GM21360 (cell line): ENCODE results near the gene BOC.

Source experiments
- ATAC-seq: cut with Tn5 transposase; IDR thresholded peaks from one replicate; pipeline ENCODE4 v1.9.1; 2021; ENCODE audit warnings: mild to moderate bottlenecking, moderate library complexity; ENCODE audit not compliant: unreplicated experiment

The BOC gene

DNA sequence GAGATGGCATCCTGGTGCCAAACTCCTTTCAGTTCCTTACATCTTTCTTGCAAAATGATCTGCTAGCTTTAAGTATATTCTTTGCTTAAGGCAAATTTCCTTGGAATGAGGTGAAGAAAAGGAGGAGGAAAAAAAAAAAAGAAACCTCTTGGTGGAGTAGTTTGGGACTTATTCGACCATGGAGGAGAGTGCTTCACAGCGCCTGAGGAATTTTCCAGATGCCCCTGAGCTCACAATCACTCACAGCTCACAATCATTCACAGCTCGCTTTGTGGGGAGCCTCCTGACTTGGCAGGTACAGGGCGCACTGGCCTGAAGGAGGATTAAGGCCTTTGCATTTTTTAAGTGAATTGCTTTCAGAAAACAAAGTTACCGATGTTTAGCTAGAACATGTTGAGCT lies 53.9 kb downstream of the BOC start:
- ATAC-seq: no peak

DNA sequence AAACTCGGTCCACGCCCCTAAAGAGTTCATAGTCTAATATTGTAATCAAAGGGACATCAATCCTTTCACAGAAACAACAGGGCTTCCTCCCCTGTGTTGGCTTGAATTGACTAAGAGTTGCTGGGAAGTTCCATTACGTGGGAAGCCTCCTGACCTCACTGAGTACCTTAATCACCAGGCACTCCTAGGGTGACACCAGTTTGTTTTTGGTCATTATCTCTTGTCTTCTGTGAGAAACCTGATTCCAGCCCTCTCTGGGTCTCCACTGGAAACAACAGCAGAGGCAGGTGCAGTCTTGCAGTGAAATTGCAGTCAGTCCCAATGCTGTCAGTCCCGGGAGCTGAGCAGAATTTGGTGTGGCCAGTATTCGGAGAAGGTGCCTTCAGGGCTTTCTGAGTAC lies 55.4 kb downstream of the BOC start:
- no peak for ATAC-seq

DNA sequence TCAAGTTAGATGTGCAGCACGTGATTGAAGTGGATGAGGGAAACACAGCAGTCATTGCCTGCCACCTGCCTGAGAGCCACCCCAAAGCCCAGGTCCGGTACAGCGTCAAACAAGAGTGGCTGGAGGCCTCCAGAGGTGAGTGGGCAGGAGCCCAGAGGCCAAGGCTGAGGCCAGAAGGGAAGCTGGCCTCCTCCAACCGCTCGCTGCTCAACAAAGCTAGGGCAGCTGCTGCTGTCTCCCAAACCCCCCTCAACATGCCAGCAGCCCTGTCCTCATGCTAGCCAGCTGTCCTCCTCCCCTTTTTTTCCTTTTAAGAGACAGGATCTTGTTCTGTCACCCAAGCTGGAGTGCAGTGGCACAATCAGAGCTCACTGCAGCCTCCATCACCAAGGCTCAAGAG lies 57.0 kb downstream of the BOC start:
- ATAC-seq: no peak

DNA sequence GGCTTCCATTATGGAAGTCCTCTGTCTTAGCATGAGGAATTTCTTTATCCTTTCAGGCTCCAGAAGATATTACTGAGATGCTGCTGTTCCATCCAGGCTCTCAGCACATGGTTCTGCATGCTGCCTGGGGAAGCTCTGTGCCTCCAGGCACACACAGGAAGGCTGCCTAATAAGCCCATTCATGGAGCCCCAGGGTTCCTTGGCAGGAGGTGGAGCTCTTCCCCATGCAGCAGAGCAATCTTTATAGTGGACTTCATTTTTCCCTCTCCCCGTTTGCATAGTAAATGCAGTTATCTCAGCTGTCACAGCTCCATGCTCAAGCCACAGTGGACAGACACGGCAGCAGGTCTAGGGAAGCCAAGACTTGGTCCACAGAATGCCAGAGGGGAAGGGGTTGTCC lies 57.6 kb downstream of the BOC start:
- no peak for ATAC-seq

GRCh38 chr3:113269661-113270060 lies 58.3 kb downstream of the BOC start:
- no peak for ATAC-seq

DNA sequence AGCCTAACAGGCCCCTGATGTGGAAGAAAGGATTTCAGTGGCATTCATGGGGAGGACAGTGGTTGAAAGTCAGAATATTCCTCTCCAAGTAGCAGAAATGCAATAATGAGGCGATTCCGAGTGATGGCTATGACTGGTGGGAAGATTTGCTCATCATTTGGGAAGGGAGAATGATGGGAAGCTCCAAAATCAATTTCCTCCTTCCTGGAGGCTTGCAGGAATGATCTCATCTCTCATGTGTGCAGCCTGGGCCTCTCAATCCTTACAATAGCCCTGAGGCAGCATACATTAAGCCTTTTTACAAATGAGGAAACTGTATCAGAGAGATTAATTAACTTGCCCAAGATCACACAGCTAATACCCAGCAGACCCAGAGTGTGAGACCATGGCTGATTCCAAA lies 58.7 kb downstream of the BOC start:
- ATAC-seq: no peak

DNA sequence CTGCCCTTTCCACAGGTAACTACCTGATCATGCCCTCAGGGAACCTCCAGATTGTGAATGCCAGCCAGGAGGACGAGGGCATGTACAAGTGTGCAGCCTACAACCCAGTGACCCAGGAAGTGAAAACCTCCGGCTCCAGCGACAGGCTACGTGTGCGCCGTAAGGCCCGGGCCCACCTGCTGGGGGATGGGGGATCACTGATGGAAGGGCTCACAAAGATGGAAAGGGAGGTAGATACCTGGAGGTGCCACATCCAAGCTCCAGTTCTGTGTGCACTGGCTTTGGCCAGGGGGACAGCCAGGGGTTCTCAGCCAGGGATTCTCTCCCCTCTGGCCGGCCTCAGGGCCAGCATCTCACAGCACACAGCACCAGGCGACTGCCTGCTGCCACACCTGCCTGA lies 59.4 kb downstream of the BOC start:
- no peak for ATAC-seq

GRCh38 chr3:113271189-113271588 lies 59.8 kb downstream of the BOC start:
- ATAC-seq: no peak

DNA sequence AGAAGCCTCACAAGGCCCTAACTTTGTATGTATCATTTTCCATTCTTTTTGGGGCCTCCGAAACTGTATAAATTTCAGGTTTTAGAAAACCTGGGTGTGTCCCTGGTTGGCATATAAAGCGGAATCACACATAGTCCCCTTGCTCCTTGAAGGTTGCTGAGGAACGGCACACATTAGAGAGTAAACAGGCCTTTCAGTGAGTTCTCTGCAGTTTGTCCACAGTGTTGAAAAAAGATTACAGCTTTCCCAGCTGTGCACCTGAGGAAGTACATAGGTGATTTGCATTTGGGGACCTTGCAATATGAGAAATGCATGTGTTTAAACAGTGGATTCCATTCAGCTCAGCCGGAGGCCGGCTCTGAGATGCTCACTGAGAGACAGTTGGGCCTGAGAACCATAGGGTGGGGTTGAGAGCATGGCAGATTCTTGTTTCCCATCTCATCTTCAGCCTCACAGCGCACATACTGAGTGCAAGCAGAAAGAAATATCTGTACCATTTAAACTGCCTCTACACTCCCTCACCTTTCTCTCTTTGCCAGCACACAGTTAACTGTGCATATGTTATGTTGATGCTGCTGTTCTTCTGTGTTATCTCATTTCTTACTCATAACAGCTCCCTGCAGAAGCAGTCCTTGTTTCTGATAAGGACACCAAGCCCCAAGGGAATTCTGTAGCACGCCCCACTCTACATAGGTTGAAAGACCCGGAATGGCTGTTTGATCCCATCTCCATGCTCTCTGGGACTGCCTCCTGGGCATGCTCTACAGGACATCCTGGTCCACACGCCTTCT lies 60.4 kb downstream of the BOC start:
- no peak for ATAC-seq

DNA sequence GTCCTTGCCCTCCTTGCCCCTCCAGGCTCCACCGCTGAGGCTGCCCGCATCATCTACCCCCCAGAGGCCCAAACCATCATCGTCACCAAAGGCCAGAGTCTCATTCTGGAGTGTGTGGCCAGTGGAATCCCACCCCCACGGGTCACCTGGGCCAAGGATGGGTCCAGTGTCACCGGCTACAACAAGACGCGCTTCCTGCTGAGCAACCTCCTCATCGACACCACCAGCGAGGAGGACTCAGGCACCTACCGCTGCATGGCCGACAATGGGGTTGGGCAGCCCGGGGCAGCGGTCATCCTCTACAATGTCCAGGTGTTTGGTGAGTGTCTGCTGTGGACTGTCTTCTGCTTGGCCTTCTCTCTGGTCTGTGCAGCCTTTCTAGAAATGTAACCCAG lies 61.0 kb downstream of the BOC start:
- ATAC-seq: no peak

DNA sequence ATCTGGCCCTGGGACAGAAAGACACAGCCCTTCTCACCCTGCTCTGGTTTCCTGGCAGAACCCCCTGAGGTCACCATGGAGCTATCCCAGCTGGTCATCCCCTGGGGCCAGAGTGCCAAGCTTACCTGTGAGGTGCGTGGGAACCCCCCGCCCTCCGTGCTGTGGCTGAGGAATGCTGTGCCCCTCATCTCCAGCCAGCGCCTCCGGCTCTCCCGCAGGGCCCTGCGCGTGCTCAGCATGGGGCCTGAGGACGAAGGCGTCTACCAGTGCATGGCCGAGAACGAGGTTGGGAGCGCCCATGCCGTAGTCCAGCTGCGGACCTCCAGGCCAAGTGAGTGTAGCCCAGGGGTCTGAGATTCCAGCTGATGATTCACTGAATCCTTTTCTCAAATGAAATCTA lies 61.7 kb downstream of the BOC start:
- no peak for ATAC-seq

DNA sequence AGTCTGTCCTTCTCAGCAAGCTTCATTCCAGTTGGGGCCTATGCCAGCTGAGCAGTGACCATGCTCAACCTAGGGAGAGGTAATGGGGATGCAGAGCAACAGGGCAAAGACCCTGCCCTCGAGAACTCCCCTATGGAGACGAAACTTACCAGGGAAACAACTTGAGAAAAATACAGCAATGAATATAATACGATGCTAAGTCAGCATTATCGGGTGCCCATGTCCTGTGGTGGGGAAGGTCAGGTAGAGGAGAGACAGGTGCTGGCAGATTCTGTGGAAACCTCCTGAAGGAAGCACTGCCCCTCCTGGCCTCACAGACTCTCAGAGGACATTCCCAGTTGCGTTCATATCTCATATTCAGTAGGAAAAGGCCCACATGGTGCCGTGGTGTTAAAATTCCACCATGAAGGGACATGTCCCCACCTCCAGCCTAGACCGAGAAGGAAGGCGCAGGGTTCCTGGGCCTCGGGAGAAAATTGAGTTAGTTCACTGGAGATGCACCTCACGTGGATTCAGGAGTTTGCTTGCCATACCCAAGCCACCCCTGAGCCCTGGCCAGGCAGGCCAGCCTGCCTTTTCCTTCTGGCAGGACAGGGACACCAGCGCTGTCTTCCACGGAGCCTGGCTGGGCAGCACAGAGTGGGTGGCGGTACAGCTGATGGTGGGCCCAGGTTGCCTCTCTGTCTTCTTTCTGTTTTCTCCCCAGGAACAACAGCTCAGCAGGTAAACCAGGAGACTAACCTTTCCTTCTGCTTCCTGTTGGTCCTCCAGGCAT lies 62.4 kb downstream of the BOC start:
- no peak for ATAC-seq

GRCh38 chr3:113274425-113275257 lies 63.3 kb downstream of the BOC start:
- no peak for ATAC-seq

- no peak for ATAC-seq
Observed at GRCh38 chr3:113275258-113275556, 63.9 kb downstream of the BOC start.

GRCh38 chr3:113275583-113275928 lies 64.2 kb downstream of the BOC start:
- ATAC-seq: no peak

GRCh38 chr3:113275929-113276750 lies 64.8 kb downstream of the BOC start:
- ATAC-seq: no peak

DNA sequence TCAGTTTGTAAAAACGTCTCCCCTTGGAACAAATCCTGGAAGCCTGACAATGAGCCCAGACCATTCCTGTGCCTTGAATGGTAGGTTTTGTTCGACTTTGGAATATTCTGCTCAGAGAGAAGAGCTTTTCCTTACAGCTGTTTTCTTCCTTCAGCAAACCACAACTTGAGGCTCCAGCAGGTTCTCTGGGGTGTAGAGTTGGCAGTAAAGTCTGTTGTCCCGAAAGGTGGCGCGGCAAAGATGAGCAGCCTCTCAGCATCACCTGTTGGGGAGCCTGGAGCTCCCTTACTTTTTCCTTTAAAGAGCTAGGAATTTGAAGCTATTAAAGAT lies 65.4 kb downstream of the BOC start:
- no peak for ATAC-seq

GRCh38 chr3:113277414-113277813 lies 66.1 kb downstream of the BOC start:
- peak; percentile 55 for ATAC-seq

DNA sequence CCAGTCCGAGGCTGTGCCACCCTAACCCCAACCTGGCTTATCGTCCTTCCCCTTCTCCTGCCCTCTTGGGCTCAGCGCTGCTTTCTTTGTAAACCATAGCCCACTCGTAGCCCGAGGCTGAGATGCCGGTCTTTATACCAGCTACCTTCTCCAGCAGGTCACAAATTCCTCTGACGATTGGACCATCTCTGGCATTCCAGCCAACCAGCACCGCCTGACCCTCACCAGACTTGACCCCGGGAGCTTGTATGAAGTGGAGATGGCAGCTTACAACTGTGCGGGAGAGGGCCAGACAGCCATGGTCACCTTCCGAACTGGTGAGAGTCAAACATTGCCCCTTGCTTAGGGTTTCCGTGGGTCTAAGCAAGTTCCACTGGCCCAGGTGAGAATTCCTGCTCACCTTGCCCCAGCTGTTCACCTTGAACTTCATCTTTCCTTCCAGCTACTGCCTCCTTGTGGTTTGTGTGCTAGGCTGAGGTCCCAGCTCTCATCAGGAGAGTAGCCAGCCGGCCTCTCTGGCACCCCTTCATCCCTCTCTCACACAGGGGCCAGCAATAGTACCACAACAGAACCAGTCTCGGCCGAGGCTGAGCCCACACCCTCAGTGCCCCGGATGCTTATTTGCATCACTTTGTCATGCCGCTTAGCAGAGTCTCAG lies 66.7 kb downstream of the BOC start:
- ATAC-seq: no peak

DNA sequence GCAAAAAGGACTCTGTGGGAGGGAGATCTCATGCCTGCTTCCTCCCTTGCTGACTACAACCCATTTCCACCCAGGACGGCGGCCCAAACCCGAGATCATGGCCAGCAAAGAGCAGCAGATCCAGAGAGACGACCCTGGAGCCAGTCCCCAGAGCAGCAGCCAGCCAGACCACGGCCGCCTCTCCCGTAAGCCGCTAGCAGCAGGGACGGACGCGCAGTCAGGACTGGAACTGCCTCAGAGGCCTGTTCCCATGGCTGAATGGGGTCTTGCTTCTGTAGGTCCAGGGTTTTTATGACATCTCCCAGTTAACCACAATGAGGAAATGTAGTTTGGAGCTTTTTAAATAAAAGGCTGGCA lies 67.2 kb downstream of the BOC start:
- no peak for ATAC-seq

GRCh38 chr3:113279686-113280085 lies 68.3 kb downstream of the BOC start:
- ATAC-seq: no peak
